GM21723 (cell line): ENCODE results near the gene BUB3.

Experiments used
- ATAC-seq: cut with Tn5 transposase; IDR thresholded peaks from one replicate; pipeline ENCODE4 v1.9.1; 2021; ENCODE audit warnings: mild to moderate bottlenecking, moderate library complexity; ENCODE audit not compliant: unreplicated experiment

The BUB3 gene

DNA sequence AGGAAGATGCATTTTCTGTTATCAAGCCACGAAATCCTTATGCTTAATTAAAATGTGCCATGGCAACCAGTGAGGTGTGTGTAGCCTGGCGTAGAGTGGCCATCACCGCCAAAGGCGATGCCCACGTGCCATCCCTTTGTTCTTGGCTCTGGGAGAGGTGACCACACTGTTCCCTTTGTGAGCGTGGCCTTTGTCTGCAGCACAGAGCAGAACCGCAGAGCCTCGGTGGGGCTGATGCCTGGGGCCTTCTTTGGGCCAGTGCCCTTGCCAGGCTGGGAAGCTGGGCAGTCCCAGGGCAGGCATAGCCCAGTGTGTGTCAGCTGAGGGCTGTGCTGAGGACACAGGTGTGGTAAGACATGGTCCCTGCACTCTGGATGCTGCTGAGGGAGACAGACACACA is 48.3 kb downstream of the BUB3 start:
- no peak for ATAC-seq

GRCh38 chr10:123203393-123204126 is 49.4 kb downstream of the BUB3 start:
- ATAC-seq: no peak

GRCh38 chr10:123204127-123204461 is 49.9 kb downstream of the BUB3 start:
- no peak for ATAC-seq

GRCh38 chr10:123205041-123205440 is 50.8 kb downstream of the BUB3 start:
- ATAC-seq: no peak

- no peak for ATAC-seq
Measured at GRCh38 chr10:123212063-123212462, 57.9 kb downstream of the BUB3 start.

DNA sequence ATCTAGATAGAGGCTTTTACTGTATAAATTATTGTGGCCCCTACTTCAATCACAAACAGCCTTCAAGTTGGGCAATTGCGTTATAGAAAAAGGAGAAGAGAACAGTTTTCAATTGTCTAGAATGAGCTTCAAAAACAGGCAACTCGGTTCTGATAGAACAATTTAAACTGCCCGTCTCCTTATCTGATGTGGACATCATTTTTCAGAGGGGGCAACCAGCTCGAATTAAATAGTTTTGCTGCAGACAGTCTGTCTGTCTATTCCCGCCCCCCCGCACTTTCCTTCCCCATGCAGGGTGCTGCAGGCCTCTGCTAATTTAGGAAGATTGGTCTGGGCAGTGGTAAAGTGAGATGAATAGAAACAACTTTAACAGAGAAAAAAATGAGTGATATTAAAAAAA is 58.4 kb downstream of the BUB3 start:
- ATAC-seq: no peak

DNA sequence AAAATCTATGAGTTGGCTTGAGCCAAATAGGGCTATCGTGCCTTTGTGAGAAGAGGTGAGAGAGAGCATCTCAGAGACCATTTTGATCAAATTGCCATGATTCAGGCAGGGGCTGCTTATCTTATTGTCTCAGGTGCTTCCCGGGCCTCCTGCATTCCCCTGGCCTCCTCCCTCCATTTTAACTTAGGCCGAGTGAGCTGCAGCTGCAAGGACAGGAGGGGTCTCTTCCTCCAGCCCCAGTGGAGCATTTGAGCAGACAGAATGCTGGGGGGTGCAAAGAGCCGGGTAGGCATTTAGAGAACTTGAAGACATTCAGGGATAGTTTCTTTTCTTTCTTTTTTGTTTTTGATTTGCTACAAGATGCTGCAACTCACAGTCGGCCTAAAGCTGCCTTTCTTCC is 59.0 kb downstream of the BUB3 start:
- no peak for ATAC-seq
